Lower leg skin (tissue), 4 donors: ENCODE data around the gene PKP1. TPM values are rescaled to one million over a fixed set of nuclear protein-coding genes. Genes with fewer than 3 reads are reported as not detected.

Experiments
- DNase-seq, 2 donors: peaks; one replicate each; pipeline ENCODE4 v3.0.0-alpha.2; 2019; ENCODE audit warnings: low spot score in 2 of 2
- H3K4me3 ChIP-seq: fragments of 200-600 bp; sonication (generic); 2 replicates; pipeline ENCODE4 v1.5.1; 2017; ENCODE audit warnings: mild to moderate bottlenecking, low read depth; ENCODE audit not compliant: poor library complexity, severe bottlenecking
- POLR2A ChIP-seq, 2 donors: fragments of 450-650 bp; IDR thresholded peaks; one replicate each; pipeline ENCODE4 v1.6.1; 2016 to 2017; ENCODE audit warnings: antibody characterized with exemption in 2 of 2, mild to moderate bottlenecking in 1 of 2, moderate library complexity in 1 of 2
- WGBS, 2 donors: methylation state at CpG; one replicate each; pipeline ENCODE4 v1.1.5; 2018; 5-methylcytosine and 5-hydroxymethylcytosine counted together
- intact Hi-C: fragments of 100-400 bp; cut with DNase I; formaldehyde crosslinking; loops from one replicate; pipeline ENCODE4 v1.15.0; 2023; ENCODE audit warnings: low total_unique reads
- total RNA-seq, 4 donors: library from RNA; depleted of rRNA; stranded (reverse); fragments of >200 nt; gene quantifications; one replicate each; pipeline ENCODE4 v1.1.0, GENCODE V29; 2016
- TF ChIP-seq, protein P1 (sequence below), 3 donors: fragments of 450-650 bp; IDR thresholded peaks; one replicate each; pipeline ENCODE4 v1.5.1; 2016; ENCODE audit warnings: antibody characterized with exemption in 3 of 3, mild to moderate bottlenecking in 3 of 3, moderate library complexity in 2 of 3

The PKP1 gene
- total RNA-seq, 4 donors from 2014 or later: 928 to 1,274 (median 961) TPM

DNA sequence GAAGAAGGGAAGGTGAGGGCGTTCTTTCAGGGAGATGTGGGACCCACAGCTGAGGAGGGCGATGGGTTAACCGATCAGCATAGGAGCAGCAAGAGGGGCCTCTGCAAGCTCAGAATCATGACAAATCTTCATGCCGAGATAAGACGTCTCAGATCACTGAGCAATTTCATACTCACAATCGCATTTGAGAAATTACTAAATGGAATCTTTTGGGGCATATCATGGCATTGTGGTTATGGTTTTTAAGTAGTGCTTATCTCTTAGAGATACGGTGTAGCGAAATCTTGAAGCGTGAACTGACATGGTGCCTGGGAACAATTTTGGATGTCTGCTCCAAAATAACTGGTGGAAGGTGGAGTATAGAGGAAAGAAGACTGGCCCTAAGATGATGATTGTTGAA is 88.0 kb downstream of the PKP1 start:
- no peak for TF ChIP-seq POLR2A (IDR thresholded peaks at IDR 0.05)
- TF ChIP-seq, protein P1, sequence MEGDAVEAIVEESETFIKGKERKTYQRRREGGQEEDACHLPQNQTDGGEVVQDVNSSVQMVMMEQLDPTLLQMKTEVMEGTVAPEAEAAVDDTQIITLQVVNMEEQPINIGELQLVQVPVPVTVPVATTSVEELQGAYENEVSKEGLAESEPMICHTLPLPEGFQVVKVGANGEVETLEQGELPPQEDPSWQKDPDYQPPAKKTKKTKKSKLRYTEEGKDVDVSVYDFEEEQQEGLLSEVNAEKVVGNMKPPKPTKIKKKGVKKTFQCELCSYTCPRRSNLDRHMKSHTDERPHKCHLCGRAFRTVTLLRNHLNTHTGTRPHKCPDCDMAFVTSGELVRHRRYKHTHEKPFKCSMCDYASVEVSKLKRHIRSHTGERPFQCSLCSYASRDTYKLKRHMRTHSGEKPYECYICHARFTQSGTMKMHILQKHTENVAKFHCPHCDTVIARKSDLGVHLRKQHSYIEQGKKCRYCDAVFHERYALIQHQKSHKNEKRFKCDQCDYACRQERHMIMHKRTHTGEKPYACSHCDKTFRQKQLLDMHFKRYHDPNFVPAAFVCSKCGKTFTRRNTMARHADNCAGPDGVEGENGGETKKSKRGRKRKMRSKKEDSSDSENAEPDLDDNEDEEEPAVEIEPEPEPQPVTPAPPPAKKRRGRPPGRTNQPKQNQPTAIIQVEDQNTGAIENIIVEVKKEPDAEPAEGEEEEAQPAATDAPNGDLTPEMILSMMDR (IDR thresholded peaks at IDR 0.05): no peak
- 86 to 90% methylated on average over 9 of the region's 9 CpGs for WGBS, 2 donors
- H3K4me3 ChIP-seq: no peak overlapping the region
- no peak for DNase-seq
- intact Hi-C loops: no loop called here

DNA sequence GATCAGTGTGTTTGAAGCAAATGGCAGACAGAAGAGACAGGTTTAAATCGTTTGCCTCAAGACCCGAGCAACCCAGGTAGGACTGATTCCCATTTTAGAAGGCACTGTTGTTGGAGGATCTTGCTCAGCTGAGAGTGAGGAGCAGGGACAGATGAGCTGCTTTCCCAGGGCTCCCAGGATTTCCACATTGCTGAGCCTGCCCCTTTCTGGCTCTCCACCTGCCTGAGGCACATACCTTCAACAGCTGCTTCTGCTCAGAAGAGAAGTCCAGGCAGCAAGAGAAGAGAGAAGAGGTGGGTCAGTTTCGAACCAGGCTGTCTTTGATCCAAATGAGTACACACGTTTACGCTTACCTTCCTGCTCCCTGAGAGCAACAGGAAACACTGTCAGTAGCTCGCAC is 88.5 kb downstream of the PKP1 start:
- WGBS, 2 donors: 61 to 75% methylated on average over 6 of the region's 6 CpGs
- TF ChIP-seq, protein P1 (IDR thresholded peaks at IDR 0.05): no peak
- TF ChIP-seq POLR2A (IDR thresholded peaks at IDR 0.05): no peak
- H3K4me3 ChIP-seq: no peak overlapping the region
- intact Hi-C loops: no loop called here
- DNase-seq: no peak

DNA sequence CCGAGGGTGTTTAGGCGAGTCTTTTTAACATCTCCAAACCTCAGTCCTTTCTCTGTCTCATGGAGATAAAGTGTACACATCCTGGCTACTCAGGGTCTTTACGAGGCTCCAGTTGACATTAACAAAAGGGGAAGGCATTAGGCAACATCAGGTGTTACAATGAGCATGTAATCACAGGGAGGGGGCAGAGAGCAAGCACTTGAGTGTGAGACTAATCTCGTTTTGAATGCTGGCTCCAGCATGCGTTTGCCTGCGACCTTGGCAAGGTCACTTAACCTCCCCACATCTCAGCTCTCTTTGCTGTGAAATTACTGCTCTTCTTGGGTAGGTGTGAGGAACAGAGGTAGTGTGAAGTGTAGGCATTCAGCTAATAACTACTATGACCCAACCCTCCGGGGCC is 91.1 kb downstream of the PKP1 start:
- 22% methylated on average over 7 of the region's 7 CpGs for WGBS, 2 donors
- no peak for TF ChIP-seq POLR2A (IDR thresholded peaks at IDR 0.05)
- TF ChIP-seq, protein P1 (IDR thresholded peaks at IDR 0.05): no peak
- intact Hi-C loops: no loop called here

DNA sequence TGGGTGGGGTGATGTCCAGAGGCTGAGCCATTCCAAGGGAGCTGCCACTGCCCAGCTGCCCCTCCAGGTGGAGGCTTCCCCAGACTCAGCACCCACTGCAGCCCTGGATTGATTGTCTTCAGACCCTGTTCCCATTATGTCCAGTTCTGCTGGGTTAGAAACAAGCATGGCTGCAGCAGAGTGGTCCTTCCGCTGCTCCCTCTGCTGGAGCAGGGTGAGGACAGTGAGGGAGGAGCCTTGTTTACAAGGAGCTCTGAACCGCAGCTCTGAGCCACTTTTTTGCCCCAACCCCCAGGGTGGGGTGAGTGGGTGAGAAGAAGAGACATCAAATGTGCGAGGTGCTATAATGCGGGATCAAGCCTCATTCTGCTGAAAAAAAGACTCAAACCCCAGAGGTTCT is 91.9 kb downstream of the PKP1 start:
- DNase-seq: no peak
- TF ChIP-seq, protein P1 (IDR thresholded peaks at IDR 0.05): no peak
- TF ChIP-seq POLR2A (IDR thresholded peaks at IDR 0.05): no peak
- 72 to 74% methylated on average over 4 of the region's 4 CpGs for WGBS, 2 donors
- no peak overlapping the region for H3K4me3 ChIP-seq
- intact Hi-C loops: no loop called here

More for the DNA sequence above, 91.1 kb downstream of the PKP1 start:
- H3K4me3 ChIP-seq: no peak overlapping the region
- DNase-seq: no peak

DNA sequence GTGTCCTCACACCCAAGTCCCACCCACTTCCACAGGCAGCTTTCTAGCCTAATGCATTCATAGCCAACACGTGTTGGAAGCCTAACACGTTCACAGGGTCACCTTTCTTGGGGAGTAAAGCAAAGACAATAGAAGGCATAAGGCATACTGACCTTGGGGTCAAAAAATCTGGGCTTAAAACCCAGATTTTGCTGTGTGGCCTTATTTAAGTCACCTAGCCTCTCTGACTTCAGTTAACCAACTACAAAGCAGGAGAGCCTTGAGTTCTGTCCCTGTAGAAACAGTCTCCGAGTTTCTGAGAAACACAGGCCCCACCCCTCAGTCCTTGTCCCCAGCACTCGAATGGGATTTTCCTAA is 92.8 kb downstream of the PKP1 start:
- no peak overlapping the region for H3K4me3 ChIP-seq
- intact Hi-C loops: no loop called here
- WGBS, 2 donors: 34 to 47% methylated on average over 4 of the region's 4 CpGs
- no peak for TF ChIP-seq POLR2A (IDR thresholded peaks at IDR 0.05)
- no peak for DNase-seq

DNA sequence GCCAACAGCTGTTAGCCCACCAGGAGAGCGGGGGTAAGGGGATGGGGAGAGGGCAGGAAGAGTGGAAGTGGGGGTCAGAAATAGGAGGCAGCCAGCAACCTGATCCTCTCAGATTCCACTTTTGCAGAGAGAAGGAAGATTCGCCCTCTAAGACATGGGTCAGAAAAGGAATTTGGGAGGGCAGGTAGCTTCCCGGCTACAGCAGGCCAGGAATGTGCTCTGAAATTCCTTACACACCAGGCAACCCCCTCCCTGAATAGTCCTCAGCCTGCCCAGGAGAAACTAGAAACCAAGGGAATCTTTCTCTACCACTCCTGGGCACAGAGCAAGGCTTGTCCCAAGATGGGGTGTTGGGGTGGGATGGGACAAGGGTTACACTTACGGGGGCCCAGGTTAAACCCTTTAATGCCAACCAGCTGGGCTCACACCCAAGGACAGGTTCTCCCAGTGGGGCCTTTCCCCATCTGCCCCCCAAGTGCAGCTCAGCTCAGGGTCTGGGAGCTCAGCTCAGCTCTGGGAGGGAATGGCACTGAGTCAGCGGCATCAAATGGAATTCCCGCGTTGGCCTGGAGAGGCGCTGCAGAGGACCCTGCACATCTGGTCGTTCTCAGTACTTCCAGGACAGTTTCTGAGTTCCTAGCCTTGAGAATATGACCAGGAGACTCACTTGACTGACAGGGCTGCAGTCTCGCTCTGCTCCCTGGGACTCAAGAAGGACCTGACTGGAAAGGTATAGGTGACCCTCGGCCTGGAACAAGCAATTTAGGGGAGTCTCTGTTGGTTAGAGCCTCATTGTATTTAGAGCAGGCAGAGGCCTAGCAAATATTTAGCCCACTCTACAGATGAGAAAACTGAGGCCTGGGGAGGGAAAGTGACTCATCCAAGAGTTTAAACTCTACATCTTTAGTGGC is 93.4 kb downstream of the PKP1 start:
- WGBS, 2 donors: 40 to 46% methylated on average over 11 of the region's 11 CpGs
- intact Hi-C loops: no loop called here
- TF ChIP-seq POLR2A (IDR thresholded peaks at IDR 0.05): no peak
- TF ChIP-seq, protein P1 (IDR thresholded peaks at IDR 0.05): no peak
- no peak for DNase-seq
- H3K4me3 ChIP-seq: no peak overlapping the region
